GM21529 (cell line): ENCODE results near the gene IVL.

ENCODE experiments used
- ATAC-seq: cut with Tn5 transposase; IDR thresholded peaks from one replicate; pipeline ENCODE4 v1.9.1; 2021; ENCODE audit not compliant: unreplicated experiment

The IVL gene

GRCh38 chr1:152951711-152952110 lies 43.4 kb downstream of the IVL start:
- no peak for ATAC-seq

- no peak for ATAC-seq
Observed at GRCh38 chr1:152953761-152954160, 45.4 kb downstream of the IVL start.

- no peak for ATAC-seq
Observed at GRCh38 chr1:152954436-152954835, 46.1 kb downstream of the IVL start.

- ATAC-seq = no peak
Observed at GRCh38 chr1:152957561-152957960, 49.2 kb downstream of the IVL start.

GRCh38 chr1:152959273-152959672 lies 50.9 kb downstream of the IVL start:
- ATAC-seq = no peak

GRCh38 chr1:152959801-152960451 lies 51.6 kb downstream of the IVL start:
- ATAC-seq = no peak

- no peak for ATAC-seq
Observed at GRCh38 chr1:152960452-152961044, 52.2 kb downstream of the IVL start.
